HepG2 (cell line): ENCODE data around the gene KRT17. TPM values are rescaled to one million over a fixed set of nuclear protein-coding genes. Genes with fewer than 3 reads are reported as not detected.

Experiments
- ARID5B ChIP-seq: IDR thresholded peaks from 2 replicates; pipeline ENCODE4 v1.4.0; 2020; ENCODE audit warnings: mild to moderate bottlenecking, missing genetic modification reagents
- DNMT1 ChIP-seq: sonication (generic); formaldehyde crosslinking; IDR thresholded peaks from 2 replicates; pipeline ENCODE4 v1.5.1; 2020; ENCODE audit warnings: mild to moderate bottlenecking, missing genetic modification reagents
- E2F2 ChIP-seq: sonication (generic); formaldehyde crosslinking; IDR thresholded peaks from 2 replicates; pipeline ENCODE4 v1.4.0; 2020; ENCODE audit warnings: missing genetic modification reagents, borderline replicate concordance
- EEA1 ChIP-seq: sonication (generic); formaldehyde crosslinking; IDR thresholded peaks from 2 replicates; pipeline ENCODE4 v1.5.1; 2020; ENCODE audit warnings: mild to moderate bottlenecking, missing genetic modification reagents, borderline replicate concordance
- ETV5 ChIP-seq: IDR thresholded peaks from 2 replicates; pipeline ENCODE4 v1.6.1; 2018; ENCODE audit warnings: missing biosample characterization, missing genetic modification reagents, inconsistent platforms, borderline replicate concordance
- FOXO1 ChIP-seq: sonication (generic); formaldehyde crosslinking; IDR thresholded peaks from 2 replicates; pipeline ENCODE4 v1.4.0; 2020; ENCODE audit warnings: missing genetic modification reagents
- KLF16 ChIP-seq, 2 experiments: sonication (generic) in 1 of 2; formaldehyde crosslinking in 1 of 2; IDR thresholded peaks; 2 replicates each; pipeline versions ENCODE4 v1.6.1 to v1.8.0; 2016 to 2023; ENCODE audit warnings: missing genetic modification reagents in 2 of 2, missing compliant biosample characterization in 1 of 2
- MIER2 ChIP-seq: IDR thresholded peaks from 2 replicates; pipeline ENCODE4 v1.6.1; 2016; ENCODE audit warnings: missing biosample characterization, missing genetic modification reagents
- MXI1 ChIP-seq: IDR thresholded peaks from 3 replicates; pipeline ENCODE4 v1.6.1; 2012; ENCODE audit warnings: low read depth, low read length, inconsistent platforms, borderline replicate concordance
- RAD21 ChIP-seq: fragments of 450-650 bp; formaldehyde crosslinking; IDR thresholded peaks from 2 replicates; pipeline ENCODE4 v1.5.0; 2020; ENCODE audit warnings: mild to moderate bottlenecking
- RELA ChIP-seq: sonication (generic); formaldehyde crosslinking; IDR thresholded peaks from 2 replicates; pipeline ENCODE4 v1.4.0; 2020; ENCODE audit warnings: missing genetic modification reagents
- RXRB ChIP-seq: IDR thresholded peaks from 2 replicates; pipeline ENCODE4 v1.6.1; 2016; ENCODE audit warnings: borderline replicate concordance, missing genetic modification reagents, missing compliant biosample characterization
- SPEN ChIP-seq: sonication (generic); formaldehyde crosslinking; IDR thresholded peaks from 2 replicates; pipeline ENCODE4 v1.5.1; 2020; ENCODE audit warnings: low read depth, mild to moderate bottlenecking, missing genetic modification reagents
- THAP8 ChIP-seq: sonication (generic); formaldehyde crosslinking; IDR thresholded peaks from 2 replicates; pipeline ENCODE4 v1.5.1; 2020; ENCODE audit warnings: missing genetic modification reagents, mild to moderate bottlenecking, borderline replicate concordance
- TSC22D2 ChIP-seq: sonication (generic); formaldehyde crosslinking; IDR thresholded peaks from 2 replicates; pipeline ENCODE4 v1.5.1; 2020; ENCODE audit warnings: missing genetic modification reagents, mild to moderate bottlenecking, borderline replicate concordance
- ZKSCAN8 ChIP-seq: IDR thresholded peaks from 2 replicates; pipeline ENCODE4 v1.6.1; 2016; ENCODE audit warnings: borderline replicate concordance, missing genetic modification reagents, missing compliant biosample characterization
- ZNF225 ChIP-seq: sonication (generic); formaldehyde crosslinking; IDR thresholded peaks from 2 replicates; pipeline ENCODE4 v1.4.0; 2020; ENCODE audit warnings: mild to moderate bottlenecking, missing genetic modification reagents
- ZNF331 ChIP-seq: sonication (generic); formaldehyde crosslinking; IDR thresholded peaks from 2 replicates; pipeline ENCODE4 v1.4.0; 2020; ENCODE audit warnings: missing genetic modification reagents
- ZNF7 ChIP-seq: IDR thresholded peaks from 2 replicates; pipeline ENCODE4 v1.6.1; 2016; ENCODE audit warnings: missing biosample characterization, missing genetic modification reagents
- polyA plus RNA-seq, 8 experiments: library from polyadenylated mRNA; depleted of rRNA in 3 of 8; stranded (reverse) in 7 of 8; unstranded in 1 of 8; fragments of >200 nt; fragmentation: Illumina TruSeq in 4 of 8; extraction: Trizol in 4 of 8; gene quantifications; 2 replicates each; pipeline versions ENCODE4 v1.2.1 to v1.2.3, GENCODE V29; 2011 to 2016; ENCODE audit warnings: low read depth in 4 of 8, missing spikeins in 1 of 8, mixed read lengths in 1 of 8; ENCODE audit not compliant: insufficient read depth in 1 of 8
- total RNA-seq, 5 experiments: library from RNA; depleted of rRNA; stranded (reverse); fragments of >200 nt; fragmentation: Illumina TruSeq; extraction: Trizol; gene quantifications; 2 replicates each; pipeline ENCODE4 v1.2.3, GENCODE V29; 2016; ENCODE audit warnings: low read depth in 1 of 5
- TF ChIP-seq, protein P1 (sequence below): sonication (generic); formaldehyde crosslinking; IDR thresholded peaks from 2 replicates; pipeline ENCODE4 v1.4.0; 2020; ENCODE audit warnings: missing genetic modification reagents
- TF ChIP-seq, protein P2 (sequence below): IDR thresholded peaks from 2 replicates; pipeline ENCODE4 v1.6.1; 2016; ENCODE audit warnings: mild to moderate bottlenecking

Gene KRT17
- total and polyA plus RNA-seq, 2 of the 13 experiments (the other 11 are each of a cell fraction or from before 2014, with no cell fraction given), result 0.38 to 0.82 TPM

GRCh38 chr17:41647940-41648410, 23.6 kb upstream of the KRT17 start (continued):
- 0 out of 2 replicates have a peak, but pooled peaks have one; percentile 54 for TF ChIP-seq E2F2 (CRISPR knock-in tag)
- no peak for TF ChIP-seq FOXO1 (CRISPR knock-in tag)
- TF ChIP-seq DNMT1, result peak; percentile 37; the same call in 1 of the 2 replicates
- 0 out of 2 replicates have a peak, but pooled peaks have one; percentile 61 for TF ChIP-seq THAP8 (CRISPR knock-in tag)
- TF ChIP-seq RAD21 (CRISPR knock-in tag), result peak; percentile 94
- 0 out of 2 replicates have a peak, but pooled peaks have one; percentile 85 for TF ChIP-seq RELA
- TF ChIP-seq KLF16 (CRISPR knock-in tag; IDR thresholded peaks at IDR 0.05), result peak in 1 of 2 experiments; percentile 27; a peak in 1 of 4 replicates
- no peak for TF ChIP-seq ZKSCAN8 (CRISPR knock-in tag)
- 0 out of 2 replicates have a peak, but pooled peaks have one; percentile 71 for TF ChIP-seq TSC22D2
- TF ChIP-seq, protein P1, sequence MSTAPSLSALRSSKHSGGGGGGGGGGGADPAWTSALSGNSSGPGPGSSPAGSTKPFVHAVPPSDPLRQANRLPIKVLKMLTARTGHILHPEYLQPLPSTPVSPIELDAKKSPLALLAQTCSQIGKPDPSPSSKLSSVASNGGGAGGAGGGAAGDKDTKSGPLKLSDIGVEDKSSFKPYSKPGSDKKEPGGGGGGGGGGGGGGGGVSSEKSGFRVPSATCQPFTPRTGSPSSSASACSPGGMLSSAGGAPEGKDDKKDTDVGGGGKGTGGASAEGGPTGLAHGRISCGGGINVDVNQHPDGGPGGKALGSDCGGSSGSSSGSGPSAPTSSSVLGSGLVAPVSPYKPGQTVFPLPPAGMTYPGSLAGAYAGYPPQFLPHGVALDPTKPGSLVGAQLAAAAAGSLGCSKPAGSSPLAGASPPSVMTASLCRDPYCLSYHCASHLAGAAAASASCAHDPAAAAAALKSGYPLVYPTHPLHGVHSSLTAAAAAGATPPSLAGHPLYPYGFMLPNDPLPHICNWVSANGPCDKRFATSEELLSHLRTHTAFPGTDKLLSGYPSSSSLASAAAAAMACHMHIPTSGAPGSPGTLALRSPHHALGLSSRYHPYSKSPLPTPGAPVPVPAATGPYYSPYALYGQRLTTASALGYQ (CRISPR knock-in tag), result no peak
- TF ChIP-seq ARID5B, result peak; percentile 46; the same call in 1 of the 2 replicates
- peak; percentile 62; the same call in 1 of the 2 replicates for TF ChIP-seq MIER2 (CRISPR knock-in tag)
- TF ChIP-seq ZNF331, result peak; percentile 15; the same call in 1 of the 2 replicates
- TF ChIP-seq, protein P2, sequence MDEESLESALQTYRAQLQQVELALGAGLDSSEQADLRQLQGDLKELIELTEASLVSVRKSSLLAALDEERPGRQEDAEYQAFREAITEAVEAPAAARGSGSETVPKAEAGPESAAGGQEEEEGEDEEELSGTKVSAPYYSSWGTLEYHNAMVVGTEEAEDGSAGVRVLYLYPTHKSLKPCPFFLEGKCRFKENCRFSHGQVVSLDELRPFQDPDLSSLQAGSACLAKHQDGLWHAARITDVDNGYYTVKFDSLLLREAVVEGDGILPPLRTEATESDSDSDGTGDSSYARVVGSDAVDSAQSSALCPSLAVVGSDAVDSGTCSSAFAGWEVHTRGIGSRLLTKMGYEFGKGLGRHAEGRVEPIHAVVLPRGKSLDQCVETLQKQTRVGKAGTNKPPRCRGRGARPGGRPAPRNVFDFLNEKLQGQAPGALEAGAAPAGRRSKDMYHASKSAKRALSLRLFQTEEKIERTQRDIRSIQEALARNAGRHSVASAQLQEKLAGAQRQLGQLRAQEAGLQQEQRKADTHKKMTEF (CRISPR knock-in tag), result 0 out of 2 replicates have a peak, but pooled peaks have one; percentile 28
- TF ChIP-seq ZNF7, result peak; percentile 32; the same call in 1 of the 2 replicates
- TF ChIP-seq MXI1, result no peak
- peak; percentile 72; the same call in 1 of the 2 replicates for TF ChIP-seq EEA1
- no peak for TF ChIP-seq SPEN (CRISPR knock-in tag)
- TF ChIP-seq RXRB (CRISPR knock-in tag), result peak; percentile 54; the same call in 1 of the 2 replicates
- TF ChIP-seq ZNF225 (CRISPR knock-in tag), result no peak; the same call in 1 of the 2 replicates
- TF ChIP-seq ETV5 (CRISPR knock-in tag), result peak; percentile 28; the same call in 1 of the 2 replicates
